ENCODE measurements around the gene NFIA.

Gene NFIA

GRCh38 chr1:61237147-61237546, 154.8 kb downstream of the NFIA start:
- H3K4me3 ChIP-seq (ENCODE audit: control insufficient read depth, low read depth, low read length): no peak overlapping the region
- TF ChIP-seq CTCF (IDR thresholded peaks at IDR 0.05; ENCODE audit: control insufficient read depth, insufficient read depth, low read depth, low read length, missing control alignments): no peak
- no peak for DNase-seq (ENCODE audit: low read depth)

GRCh38 chr1:61237659-61238358, 155.4 kb downstream of the NFIA start:
- H3K4me3 ChIP-seq (ENCODE audit: control insufficient read depth, low read depth, low read length): no peak overlapping the region
- no peak for TF ChIP-seq CTCF (IDR thresholded peaks at IDR 0.05; ENCODE audit: control insufficient read depth, insufficient read depth, low read depth, low read length, missing control alignments)
- no peak for DNase-seq (ENCODE audit: low read depth)

GRCh38 chr1:61238359-61238665, 156.0 kb downstream of the NFIA start:
- TF ChIP-seq CTCF (IDR thresholded peaks at IDR 0.05; ENCODE audit: control insufficient read depth, insufficient read depth, low read depth, low read length, missing control alignments): no peak
- DNase-seq (ENCODE audit: low read depth): no peak

GRCh38 chr1:61240878-61241277, 158.5 kb downstream of the NFIA start:
- DNase-seq (ENCODE audit: low read depth): no peak
- TF ChIP-seq CTCF (IDR thresholded peaks at IDR 0.05; ENCODE audit: control insufficient read depth, insufficient read depth, low read depth, low read length, missing control alignments): no peak
- no peak overlapping the region for H3K4me3 ChIP-seq (ENCODE audit: control insufficient read depth, low read depth, low read length)

More at GRCh38 chr1:61238359-61238665, 156.0 kb downstream of the NFIA start:
- H3K4me3 ChIP-seq (ENCODE audit: control insufficient read depth, low read depth, low read length): no peak overlapping the region

- H3K4me3 ChIP-seq (ENCODE audit: control insufficient read depth, low read depth, low read length): no peak overlapping the region
- no peak for DNase-seq (ENCODE audit: low read depth)
Measured at GRCh38 chr1:61241411-61241838, 159.1 kb downstream of the NFIA start.

GRCh38 chr1:61241973-61242381, 159.6 kb downstream of the NFIA start:
- H3K4me3 ChIP-seq (ENCODE audit: control insufficient read depth, low read depth, low read length): no peak overlapping the region
- no peak for DNase-seq (ENCODE audit: low read depth)
- no peak for TF ChIP-seq CTCF (IDR thresholded peaks at IDR 0.05; ENCODE audit: control insufficient read depth, insufficient read depth, low read depth, low read length, missing control alignments)

More at GRCh38 chr1:61241411-61241838, 159.1 kb downstream of the NFIA start:
- TF ChIP-seq CTCF (IDR thresholded peaks at IDR 0.05; ENCODE audit: control insufficient read depth, insufficient read depth, low read depth, low read length, missing control alignments): no peak
